HG02678 (cell line): ENCODE data around the gene EXOSC9.
"Not testable (repeated sequence)": the region's sequence is repeated elsewhere in the genome, so short reads cannot be mapped to it uniquely, and the experiment has no call there.

Experiments
- ATAC-seq: cut with Tn5 transposase; IDR thresholded peaks from one replicate; pipeline ENCODE4 v1.9.1; 2021; ENCODE audit warnings: mild to moderate bottlenecking, moderate library complexity; ENCODE audit not compliant: unreplicated experiment

EXOSC9 gene, protein sequence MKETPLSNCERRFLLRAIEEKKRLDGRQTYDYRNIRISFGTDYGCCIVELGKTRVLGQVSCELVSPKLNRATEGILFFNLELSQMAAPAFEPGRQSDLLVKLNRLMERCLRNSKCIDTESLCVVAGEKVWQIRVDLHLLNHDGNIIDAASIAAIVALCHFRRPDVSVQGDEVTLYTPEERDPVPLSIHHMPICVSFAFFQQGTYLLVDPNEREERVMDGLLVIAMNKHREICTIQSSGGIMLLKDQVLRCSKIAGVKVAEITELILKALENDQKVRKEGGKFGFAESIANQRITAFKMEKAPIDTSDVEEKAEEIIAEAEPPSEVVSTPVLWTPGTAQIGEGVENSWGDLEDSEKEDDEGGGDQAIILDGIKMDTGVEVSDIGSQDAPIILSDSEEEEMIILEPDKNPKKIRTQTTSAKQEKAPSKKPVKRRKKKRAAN

GRCh38 chr4:121800961-121801714, at the start of gene EXOSC9:
Gene EXOSC9 (plus strand): TSS chr4:121801323. CDS start chr4:121801425, 102 bp downstream.
- ATAC-seq, result peak; percentile 85

GRCh38 chr4:121752142-121752541, 49.0 kb upstream of the EXOSC9 start:
- ATAC-seq, result not testable (repeated sequence)

- no peak for ATAC-seq
Measured at GRCh38 chr4:121758925-121759568, 42.1 kb upstream of the EXOSC9 start.

GRCh38 chr4:121760205-121760604, 40.9 kb upstream of the EXOSC9 start:
- no peak for ATAC-seq

- no peak for ATAC-seq
Measured at GRCh38 chr4:121764303-121764701, 36.8 kb upstream of the EXOSC9 start.

DNA sequence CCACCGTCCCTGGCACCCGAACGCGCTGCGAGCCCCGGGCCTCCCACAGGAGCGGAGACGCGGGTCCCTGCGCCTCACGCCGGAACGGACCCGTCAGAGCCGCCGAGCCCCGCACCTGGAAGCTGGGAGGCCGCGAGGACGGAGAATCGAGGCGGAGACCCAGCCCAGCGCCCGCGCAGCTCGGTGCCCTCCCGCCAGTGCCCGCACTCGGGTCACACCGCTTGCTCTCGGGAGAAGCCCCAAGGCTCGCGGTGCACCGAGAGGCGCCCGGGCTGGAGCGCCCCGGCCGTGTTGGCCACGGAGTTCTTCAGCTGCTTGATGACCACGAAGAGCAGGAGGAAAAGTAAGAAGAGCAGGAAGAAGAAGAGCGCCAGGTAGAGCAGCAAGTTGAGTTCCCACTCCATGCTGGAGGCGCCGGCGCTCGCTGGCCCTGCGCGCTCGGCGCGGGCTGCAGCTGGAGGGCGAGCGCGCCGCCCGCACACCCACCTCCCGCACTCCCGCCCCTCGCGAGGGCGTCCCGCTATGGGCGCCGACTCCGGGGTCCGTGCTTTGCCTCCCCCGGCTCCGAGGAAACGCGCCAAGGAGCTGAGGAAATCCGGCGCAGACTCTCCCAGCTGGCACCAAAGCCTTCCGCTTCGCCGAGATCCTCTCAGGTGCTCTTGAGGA, 36.3 kb upstream of the EXOSC9 start, which contains the start of gene SMIM43:
TSS of gene SMIM43 (minus strand) at position 463 of the 666 bp plus-strand sequence. CDS start at position 404, 59 bp downstream.
- no peak for ATAC-seq

- no peak for ATAC-seq
Measured at GRCh38 chr4:121765368-121765705, 35.8 kb upstream of the EXOSC9 start.

DNA sequence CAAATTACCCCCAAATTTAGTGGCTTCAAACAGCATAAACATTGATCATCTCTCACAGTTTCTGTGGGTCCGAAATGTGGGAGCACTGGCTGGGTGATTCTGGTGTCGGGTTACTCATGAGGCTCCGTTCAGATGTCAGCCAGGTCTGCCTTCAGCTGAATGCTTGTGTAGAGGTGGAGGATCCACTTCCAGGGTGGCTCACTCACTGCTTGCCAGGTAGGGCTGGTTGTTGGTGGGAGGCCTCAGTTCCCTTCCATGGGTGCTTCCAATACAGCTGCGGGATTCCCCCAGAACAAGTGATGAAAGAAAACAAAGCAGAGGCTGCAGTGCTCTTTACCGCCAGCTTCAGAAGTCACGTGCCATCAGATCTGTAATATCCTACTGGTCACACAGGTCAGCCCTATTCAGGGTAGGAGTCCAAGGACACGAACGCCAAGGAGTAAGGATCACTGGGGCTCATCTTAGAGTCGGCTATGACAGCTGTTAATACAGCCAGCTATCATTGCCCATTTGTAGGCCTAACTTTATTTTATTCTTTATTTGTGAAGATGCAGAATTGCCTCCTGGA, 35.1 kb upstream of the EXOSC9 start:
- no peak for ATAC-seq

DNA sequence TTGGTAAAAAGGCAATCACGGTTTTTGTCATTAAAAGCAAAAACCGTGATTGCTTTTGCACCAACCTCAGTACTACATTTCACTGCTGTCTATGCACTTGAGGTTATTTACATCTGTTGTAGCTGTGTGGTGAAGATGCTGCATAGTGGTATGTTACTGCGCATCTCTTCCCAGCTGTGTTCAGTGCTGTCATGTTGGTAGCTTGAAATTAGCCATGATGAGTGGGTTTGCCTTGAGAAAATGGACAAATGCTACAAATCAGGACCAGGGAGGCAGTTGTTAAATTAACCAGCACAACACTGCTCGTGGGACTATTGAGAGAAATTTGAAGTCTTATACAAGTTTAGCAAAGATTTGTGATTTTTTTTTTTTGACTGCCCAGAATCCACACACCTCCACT, 34.0 kb upstream of the EXOSC9 start:
- no peak for ATAC-seq

DNA sequence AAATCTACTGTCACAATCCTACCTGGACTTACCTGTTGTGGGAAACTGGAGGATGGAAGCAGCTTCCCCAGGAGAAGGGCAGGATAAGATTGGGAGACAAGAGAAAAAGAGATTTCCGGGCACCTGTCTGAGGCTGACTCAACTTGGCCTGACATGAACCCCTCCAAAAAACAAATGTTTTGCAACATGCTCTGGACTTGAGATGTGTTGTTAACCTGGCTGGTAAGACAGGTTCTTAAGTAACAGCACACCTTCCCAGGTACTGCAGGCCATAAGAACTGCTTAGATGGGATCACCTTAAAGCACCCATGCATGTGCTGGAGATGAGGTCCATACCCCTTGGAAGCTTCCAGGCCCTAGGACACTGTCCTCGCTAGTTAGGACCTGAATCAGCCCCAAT, 31.8 kb upstream of the EXOSC9 start:
- ATAC-seq, result no peak

- no peak for ATAC-seq
Measured at GRCh38 chr4:121771869-121772268, 29.3 kb upstream of the EXOSC9 start.

DNA sequence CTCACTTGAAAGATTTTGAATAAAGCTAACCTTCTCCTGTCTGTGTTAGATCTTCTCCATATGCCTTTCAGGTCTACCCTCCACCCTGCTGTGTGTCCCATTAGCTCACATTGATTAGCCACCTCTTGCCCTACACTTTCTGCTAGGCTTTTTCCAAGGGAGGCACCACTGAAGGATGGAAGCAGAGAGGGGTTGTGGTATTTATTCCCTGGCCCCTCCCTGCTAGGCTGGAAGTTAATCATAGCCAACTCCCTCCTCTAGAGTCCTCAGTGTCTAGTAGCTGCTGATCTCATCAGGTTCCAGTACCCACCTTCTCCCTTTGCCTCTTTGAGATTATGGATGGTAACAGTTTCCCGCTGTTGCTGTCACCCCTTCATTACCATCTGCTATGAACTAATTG, 27.2 kb upstream of the EXOSC9 start:
- ATAC-seq, result no peak

DNA sequence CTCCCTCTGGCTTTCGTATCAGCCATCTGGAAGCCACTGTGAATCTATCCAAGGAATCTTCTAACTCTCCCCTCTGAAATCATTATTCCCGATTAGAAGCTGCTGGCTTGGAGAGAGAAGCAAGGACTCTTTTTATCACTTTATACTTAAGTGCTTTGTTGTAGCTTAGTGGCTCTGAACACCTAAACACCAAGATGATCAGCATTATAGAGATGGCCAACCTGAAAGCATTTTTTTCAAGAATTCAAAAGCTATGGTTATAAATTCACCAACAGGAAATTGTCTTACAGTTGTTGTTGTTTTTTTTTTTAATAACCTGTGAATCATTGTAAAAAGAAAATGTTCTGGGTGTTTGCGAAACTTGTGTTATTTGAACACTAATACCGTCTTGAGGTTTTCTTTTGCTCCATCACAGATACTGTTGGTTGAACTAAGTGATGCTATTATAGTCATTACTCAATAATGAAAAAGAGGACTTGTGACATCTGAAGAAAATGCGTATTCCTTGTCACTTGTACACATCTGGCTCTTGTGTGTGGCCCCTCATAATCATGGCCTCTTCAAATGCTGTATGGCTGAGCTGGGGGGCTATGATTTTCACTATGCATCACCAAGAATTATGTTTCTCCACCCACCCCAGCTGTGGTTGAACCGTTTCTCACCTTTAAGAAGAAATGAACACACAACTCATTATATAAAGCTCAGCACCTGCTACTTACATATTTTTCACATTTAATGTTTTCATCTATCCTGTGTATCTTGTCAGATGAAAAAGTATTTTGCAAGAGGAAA, 24.3 kb upstream of the EXOSC9 start:
- ATAC-seq, result peak; percentile 10

DNA sequence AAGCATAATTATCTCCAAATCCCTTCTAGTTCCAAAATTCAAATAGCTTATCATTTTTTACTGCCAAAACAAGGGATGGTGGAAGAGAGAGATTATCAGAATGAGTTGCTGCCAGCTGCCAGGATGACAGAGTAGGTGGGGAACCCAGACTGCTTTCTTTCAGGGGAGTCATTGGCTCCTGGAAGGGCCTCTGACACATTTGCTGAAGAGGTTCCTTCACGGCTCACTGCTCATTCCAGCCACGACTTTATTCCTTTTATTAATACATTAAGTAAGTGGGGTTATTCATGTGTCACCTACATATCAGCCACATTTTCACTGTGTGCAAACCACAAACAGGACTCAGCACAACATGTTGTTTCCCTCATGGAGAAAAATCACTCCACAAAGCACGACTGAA, 23.5 kb upstream of the EXOSC9 start:
- peak; percentile 54 for ATAC-seq

DNA sequence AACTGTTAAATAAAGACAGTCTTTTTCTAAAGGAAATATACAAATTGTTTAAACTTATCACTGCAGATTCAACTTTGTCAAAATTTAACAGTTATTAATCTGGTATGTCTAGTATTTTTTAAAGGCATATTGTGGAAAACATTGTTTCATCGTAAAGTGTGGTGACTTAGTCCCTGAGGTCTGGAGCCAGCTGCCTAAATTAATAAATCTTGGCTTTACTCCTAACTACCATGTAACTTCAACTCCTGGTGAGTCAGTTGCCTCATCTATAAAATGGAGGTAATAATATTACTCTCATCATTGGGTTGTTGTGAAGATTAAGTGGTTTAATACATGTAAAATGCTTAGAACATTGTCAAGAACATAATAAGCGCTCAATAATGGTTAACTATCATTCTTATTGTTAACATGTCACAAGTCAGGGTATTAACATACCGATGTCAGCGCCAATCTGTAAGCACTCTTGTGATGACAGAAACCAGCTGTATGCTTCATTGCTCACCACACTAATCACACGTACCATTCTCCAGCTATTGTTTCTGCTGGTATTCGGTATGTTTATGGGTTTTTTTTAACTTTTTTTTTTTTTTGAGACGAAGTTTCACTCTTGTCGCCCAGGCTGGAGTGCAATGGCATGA, 22.0 kb upstream of the EXOSC9 start:
- ATAC-seq, result no peak

- ATAC-seq, result no peak
Measured at GRCh38 chr4:121783210-121783609, 17.9 kb upstream of the EXOSC9 start.

DNA sequence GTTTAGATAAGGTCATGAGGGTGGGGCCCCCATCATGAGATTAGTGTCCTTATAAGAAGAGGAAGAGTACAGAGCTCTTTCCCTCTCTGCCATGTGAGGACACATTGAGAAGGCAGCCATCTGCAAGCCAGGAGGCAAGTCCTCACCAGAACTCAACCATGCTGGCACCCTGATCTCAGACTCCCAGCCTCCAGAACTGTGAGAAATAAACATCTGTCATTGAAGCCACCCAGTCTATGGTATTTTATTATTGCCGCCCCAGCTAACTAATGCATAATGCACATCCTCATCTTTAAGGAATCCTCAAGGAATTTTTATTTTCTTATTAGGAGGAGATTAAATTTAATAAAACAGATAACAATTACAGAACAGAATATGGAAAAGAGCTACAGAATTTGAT, 16.7 kb upstream of the EXOSC9 start:
- no peak for ATAC-seq

DNA sequence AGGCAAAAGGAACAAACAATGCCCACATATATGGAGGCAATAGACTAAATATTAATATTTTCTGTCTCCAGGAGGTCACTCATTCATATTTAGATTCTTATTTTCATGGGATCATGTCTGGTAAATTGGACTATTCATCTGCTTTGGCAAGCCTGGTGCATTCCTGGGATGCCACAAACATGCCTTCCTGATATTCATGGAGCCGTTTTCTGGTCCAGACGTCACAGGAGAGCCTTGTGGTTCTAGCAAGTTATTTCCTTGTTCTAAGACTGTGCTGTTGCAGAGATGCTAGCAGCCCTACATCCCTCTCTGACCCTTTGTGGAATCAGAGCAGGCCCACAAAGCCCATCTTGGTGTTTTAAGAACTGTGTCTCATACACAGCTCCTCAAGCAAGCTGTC, 16.1 kb upstream of the EXOSC9 start:
- no peak for ATAC-seq

- ATAC-seq, result no peak
Measured at GRCh38 chr4:121785479-121785878, 15.6 kb upstream of the EXOSC9 start.
